Measurements from ENCODE around the gene TARM1.

TARM1 gene

DNA sequence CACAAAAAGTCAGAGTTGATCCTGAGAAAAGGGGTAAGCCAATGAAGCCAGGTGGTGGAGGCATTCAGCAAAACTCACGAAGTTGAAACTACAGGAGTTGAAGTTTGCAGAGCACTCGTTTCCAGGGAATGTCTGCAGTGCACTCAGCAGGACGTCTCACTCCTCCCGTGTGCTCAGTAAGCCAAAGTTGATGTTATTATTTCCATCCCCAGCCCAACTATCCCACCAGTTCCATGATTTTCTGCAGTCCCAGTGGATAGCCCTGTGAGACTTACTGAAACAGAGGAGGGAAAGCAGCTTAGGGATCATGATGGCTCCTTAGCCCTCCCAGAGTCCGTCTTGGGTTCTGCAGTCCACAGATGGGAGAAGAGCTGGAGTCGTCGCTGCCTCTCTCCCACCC lies at the start of gene TARM1:
Gene TARM1, minus strand, starts transcription at position 334 of the 400 bp plus-strand sequence. Its CDS starts 25 bp downstream, at position 309.
- no peak for DNase-seq (ENCODE audit: low spot score)

- DNase-seq (ENCODE audit: low spot score): no peak
Observed at GRCh38 chr19:54129617-54129996, 48.4 kb upstream of the TARM1 start.

DNA sequence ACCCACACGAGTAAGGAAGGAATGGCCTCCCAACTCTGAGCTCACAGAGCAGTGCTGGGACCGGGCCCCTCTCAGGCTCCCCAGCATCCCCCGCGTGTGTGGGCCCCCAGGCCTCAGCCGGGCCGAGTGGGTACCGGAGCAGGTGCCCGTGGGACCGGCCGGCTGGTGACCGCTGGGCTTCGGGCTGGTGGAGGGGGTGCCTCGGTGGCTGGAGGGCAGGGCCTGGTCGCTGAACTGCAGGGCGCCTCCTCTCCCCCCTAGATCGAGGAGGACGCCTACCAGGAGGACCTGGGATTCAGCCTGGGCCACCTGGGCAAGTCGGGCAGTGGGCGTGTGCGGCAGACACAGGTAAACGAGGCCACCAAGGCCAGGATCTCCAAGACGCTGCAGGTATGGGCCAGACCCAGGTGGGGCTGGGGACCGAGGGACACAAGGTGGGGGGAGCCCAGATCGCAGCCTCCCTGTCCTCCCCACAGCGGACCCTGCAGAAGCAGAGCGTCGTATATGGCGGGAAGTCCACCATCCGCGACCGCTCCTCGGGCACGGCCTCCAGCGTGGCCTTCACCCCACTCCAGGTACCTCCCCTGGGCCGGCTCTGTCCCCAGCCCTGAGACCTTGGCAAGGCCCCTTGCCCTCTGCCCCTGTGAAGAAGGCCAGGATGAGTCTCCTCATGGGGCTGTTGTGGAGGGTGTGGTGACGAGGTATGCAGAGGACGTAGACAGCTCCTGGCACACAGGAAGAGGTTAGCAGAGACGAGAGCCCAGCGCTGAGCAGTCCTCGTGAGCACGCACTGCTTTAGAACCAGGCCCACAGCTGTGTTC lies 47.8 kb upstream of the TARM1 start:
- no peak for DNase-seq (ENCODE audit: low spot score)

DNA sequence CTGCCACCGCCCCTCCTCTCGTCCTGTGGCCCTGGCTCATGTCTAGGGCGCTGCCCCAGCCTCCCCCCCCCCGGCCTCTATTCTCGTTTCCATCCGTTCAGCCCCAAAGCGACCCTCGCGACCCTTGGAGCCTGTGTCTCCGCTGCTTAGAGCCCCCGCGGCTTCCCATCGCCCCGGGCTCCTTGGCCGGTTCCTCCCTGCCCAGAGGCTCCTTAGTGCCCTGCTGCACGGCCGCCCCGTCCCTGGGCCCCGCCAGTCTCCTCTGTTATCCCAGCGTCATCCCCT lies 47.2 kb upstream of the TARM1 start:
- DNase-seq (ENCODE audit: low spot score): no peak

- no peak for DNase-seq (ENCODE audit: low spot score)
Observed at GRCh38 chr19:54127688-54128440, 46.7 kb upstream of the TARM1 start.

- no peak for DNase-seq (ENCODE audit: low spot score)
Observed at GRCh38 chr19:54125713-54126112, 44.5 kb upstream of the TARM1 start.

DNA sequence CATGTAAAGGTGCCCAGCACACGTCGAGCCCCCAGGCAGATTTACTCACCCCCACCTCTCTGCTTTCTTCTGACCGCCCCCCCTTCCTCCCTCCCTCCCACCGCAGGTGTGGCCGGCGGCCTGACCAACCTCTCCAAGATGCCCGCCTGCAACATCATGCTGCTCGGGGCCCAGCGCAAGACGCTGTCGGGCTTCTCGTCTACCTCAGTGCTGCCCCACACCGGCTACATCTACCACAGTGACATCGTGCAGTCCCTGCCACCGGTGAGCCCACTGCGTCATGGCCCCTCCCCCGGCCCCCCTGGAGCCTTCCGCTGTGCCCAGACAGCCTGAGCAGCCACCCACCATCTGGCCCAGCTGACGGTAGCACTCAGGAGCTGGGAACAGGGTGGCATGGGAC lies 43.2 kb upstream of the TARM1 start:
- DNase-seq (ENCODE audit: low spot score): no peak

DNA sequence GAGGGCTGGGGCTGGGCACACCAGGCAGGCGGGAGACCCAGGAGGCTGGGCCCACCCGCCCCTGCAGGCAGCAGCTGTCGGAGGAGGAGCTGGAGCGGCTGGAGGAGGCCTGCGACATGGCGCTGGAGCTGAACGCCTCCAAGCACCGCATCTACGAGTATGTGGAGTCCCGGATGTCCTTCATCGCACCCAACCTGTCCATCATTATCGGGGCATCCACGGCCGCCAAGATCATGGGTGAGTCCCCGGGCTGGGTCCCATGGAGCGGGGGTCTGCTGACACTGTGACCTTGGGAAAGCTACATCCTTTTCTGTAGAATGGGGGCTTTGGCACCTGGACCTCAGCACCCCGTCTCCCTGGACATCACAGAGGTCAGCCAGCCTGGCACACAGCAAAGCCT lies 42.5 kb upstream of the TARM1 start:
- DNase-seq (ENCODE audit: low spot score): no peak

DNA sequence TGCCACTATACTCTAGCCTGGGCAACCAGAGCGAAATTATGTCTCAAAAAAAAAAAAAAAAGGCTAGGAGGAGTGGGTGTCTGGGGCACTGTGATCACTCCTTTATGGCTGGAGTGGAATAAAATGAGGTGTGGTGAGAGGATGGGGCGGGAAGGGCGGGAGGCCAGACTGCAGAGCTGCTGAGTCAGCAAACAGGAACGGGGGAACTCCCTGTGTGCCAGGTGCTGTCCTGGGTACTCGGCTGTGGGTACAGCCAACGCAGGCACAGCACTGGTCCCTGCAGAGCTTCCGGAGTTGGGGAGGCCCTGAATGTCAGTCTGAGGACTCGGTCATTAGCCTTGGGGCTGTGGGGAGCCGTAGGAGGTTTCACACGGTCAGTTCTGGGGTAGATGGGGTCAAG lies 40.1 kb upstream of the TARM1 start:
- no peak for DNase-seq (ENCODE audit: low spot score)

- peak; percentile 99 for DNase-seq (ENCODE audit: low spot score)
Observed at GRCh38 chr19:54115109-54116063, 34.2 kb upstream of the TARM1 start, which contains the start of the genes PRPF31 and TFPT. Gene PRPF31, plus strand, starts transcription at chr19:54115754. Its CDS starts 2,525 bp downstream, at chr19:54118279. Gene TFPT, minus strand, starts transcription at chr19:54115657. Its CDS starts 388 bp downstream, at chr19:54115269.

DNA sequence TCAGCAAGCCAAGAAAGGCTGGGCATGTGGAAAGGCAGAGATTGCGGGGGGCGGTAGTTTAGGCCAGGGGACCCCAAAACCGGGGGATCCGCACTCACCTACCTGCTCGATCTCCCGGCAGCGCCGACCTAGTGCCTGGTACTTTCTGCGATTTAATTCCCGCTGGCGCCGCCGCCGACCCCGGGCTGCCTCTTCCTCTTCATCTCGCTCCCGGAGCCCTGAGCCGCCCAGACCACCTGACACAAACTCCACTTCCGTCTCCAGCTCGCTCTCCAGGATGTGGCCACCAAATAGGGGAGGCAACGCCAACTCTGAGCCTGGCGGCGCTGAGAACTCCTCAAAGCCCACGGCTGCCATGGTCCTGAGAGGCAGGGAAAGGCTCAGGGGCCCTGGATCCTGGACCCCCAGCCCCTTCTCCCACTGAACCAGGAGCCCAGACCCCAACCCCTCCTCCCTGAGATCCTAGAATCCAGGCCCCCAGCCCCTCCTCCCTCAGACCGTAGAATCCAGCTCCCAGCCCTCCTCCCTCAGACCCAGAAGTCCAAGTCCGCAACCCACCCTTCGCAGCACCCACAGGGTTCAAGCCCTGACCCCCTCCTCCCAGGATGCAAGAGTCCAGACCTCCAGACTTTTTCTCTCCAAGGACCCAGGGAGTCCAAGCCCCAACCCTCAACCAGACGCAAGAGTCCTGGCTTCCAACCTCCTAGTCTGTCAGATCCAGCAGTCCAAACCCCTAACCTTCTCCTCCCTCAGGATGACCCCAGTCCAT lies 33.4 kb upstream of the TARM1 start:
- DNase-seq (ENCODE audit: low spot score): no peak

DNA sequence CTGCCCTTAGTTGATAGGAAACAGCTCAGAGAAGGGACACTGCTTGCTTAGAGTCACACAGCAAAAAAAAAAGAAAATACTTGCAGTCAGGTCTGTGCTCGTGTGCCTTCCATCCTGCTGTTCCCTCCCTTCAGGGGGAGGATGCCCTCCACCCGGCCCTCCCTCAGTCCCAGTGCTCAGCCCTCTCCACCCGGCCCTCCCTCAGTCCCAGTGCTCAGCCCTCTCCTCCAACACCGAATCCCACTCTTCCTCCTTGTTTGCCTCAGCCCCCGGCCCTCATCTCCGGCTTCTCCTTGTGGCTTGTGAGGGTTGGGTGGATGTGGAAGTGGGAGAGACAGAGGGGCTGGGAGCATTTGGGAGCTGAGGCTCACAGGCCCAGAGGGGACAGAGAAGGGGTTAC lies 28.5 kb upstream of the TARM1 start:
- no peak for DNase-seq (ENCODE audit: low spot score)

DNA sequence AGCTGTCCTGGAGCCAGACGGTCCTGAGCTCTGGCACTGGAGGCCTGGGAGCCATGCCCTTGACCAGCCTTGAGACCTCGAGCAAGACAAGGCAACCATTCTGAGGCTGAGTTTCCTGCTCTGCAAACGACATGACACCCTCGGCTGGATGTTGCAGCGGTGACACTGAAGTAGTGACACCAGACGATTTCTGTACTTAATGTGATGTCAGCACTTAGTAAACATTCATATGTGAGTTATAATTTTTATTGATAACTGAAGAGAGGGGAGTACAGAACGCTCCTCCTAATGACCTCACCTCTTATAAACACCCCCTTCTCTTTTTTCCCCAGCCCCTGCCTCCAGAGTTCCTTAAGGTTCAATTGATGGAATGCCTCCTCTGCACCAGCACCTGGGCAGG lies 27.3 kb upstream of the TARM1 start:
- no peak for DNase-seq (ENCODE audit: low spot score)

DNA sequence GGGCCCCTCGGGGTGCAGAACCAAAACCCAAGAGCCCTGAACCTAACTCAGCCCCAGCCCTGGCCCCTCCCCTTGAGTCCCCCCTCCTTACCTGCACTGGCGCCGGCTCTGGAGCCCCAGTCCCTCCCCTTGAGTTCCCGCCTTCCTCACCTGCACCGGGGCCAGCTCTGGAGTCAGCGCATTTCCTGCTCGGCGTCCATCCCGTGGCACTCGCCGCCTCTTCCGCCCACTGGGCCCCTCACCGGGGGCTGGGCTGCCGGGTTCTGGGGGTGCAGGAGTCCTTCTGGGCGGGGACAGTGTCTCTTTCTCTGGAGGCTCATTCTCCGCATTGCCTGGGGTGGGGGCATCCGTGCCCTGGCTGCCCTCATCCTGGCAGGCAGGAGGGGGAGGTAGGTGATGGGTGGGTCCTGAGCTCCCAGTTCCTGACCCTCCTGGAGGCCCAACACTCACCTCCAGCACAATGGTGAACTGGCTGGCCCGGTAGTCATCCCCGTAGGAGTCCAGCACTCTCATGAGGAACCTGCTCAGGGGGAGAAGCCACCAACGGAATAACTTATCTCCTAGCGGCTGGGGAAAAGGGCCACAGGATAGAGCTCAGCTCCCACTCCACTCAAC lies 26.8 kb upstream of the TARM1 start:
- no peak for DNase-seq (ENCODE audit: low spot score)

- DNase-seq (ENCODE audit: low spot score): no peak
Observed at GRCh38 chr19:54106716-54107115, 25.6 kb upstream of the TARM1 start.

- DNase-seq (ENCODE audit: low spot score): no peak
Observed at GRCh38 chr19:54105796-54106195, 24.6 kb upstream of the TARM1 start.

GRCh38 chr19:54104998-54105715 lies 24.0 kb upstream of the TARM1 start:
- DNase-seq (ENCODE audit: low spot score): no peak

- peak; percentile 99 for DNase-seq (ENCODE audit: low spot score)
Observed at GRCh38 chr19:54102421-54103169, 21.4 kb upstream of the TARM1 start, which contains the start of gene NDUFA3. Gene NDUFA3, plus strand, starts transcription at chr19:54102855. Its CDS starts 24 bp downstream, at chr19:54102879.

DNA sequence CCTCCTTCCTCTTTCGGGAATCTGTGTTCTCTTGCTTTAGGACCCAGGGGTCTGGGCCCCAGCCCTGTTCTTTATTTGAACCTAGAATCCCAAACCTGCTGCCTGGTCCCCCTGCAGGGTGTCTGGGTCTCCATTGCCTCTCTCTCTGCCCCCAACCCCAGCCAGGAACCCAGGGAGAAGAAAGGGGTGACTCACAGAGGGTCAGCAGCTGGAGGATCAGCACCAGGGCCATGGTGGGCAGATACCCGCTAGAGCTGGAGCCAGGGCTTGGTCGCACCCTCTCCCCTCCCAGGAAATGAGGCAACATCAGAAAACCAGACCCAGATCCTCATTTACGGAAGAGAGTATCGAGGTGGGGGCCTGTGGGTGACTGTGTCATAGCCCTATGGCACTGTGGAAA lies 19.4 kb upstream of the TARM1 start, which contains the start of gene OSCAR:
Gene OSCAR, minus strand, starts transcription at position 243 of the 400 bp plus-strand sequence. Its CDS starts 11 bp downstream, at position 232.
- DNase-seq (ENCODE audit: low spot score): no peak
